Muscle layer of duodenum (tissue), 2 donors: ENCODE data around the gene NMUR1.

Experiments used
- H3K27ac ChIP-seq: one replicate; pipeline ENCODE4 v1.7.0; 2013; ENCODE audit warnings: mild to moderate bottlenecking, low read length
- H3K27me3 ChIP-seq: one replicate; pipeline ENCODE4 v1.7.0; 2013; ENCODE audit warnings: low read depth, mild to moderate bottlenecking, control low read depth, low read length
- H3K36me3 ChIP-seq, 2 donors: one replicate each; pipeline ENCODE4 v1.7.0; 2013; ENCODE audit warnings: low read length in 2 of 2, control low read depth in 1 of 2, mild to moderate bottlenecking in 1 of 2; ENCODE audit not compliant: insufficient read depth in 2 of 2, control insufficient read depth in 1 of 2
- H3K4me1 ChIP-seq, 2 donors: one replicate each; pipeline ENCODE4 v1.7.0; 2013; ENCODE audit warnings: low read length in 2 of 2, mild to moderate bottlenecking in 2 of 2, control low read depth in 1 of 2, moderate library complexity in 1 of 2; ENCODE audit not compliant: insufficient read depth in 2 of 2, control insufficient read depth in 1 of 2
- H3K4me3 ChIP-seq, 2 donors: one replicate each; pipeline ENCODE4 v1.7.0; 2013; ENCODE audit warnings: low read length in 2 of 2, low read depth in 1 of 2, mild to moderate bottlenecking in 1 of 2
- H3K9me3 ChIP-seq, 2 donors: one replicate each; pipeline ENCODE4 v1.7.0; 2013; ENCODE audit warnings: low read length in 2 of 2, control low read depth in 1 of 2, mild to moderate bottlenecking in 1 of 2; ENCODE audit not compliant: control insufficient read depth in 1 of 2
- donor health status: healthy.

NMUR1 gene

GRCh38 chr2:231476920-231477319 lies 53.3 kb downstream of the NMUR1 start:
- H3K4me3 ChIP-seq, result no peak overlapping the region
- no peaks in the 10 kb centered on the region for H3K36me3 ChIP-seq
- no peaks in the 10 kb centered on the region for H3K27me3 ChIP-seq
- H3K9me3 ChIP-seq, result no peaks in the 10 kb centered on the region
- no peaks in the 10 kb centered on the region for H3K4me1 ChIP-seq
- no peak overlapping the region for H3K27ac ChIP-seq

- H3K4me1 ChIP-seq, result no peaks in the 10 kb centered on the region
- no peaks in the 10 kb centered on the region for H3K36me3 ChIP-seq
- H3K27ac ChIP-seq, result no peak overlapping the region
- H3K4me3 ChIP-seq, result no peak overlapping the region
- no peaks in the 10 kb centered on the region for H3K27me3 ChIP-seq
- H3K9me3 ChIP-seq, result no peaks in the 10 kb centered on the region
These were observed 54.3 kb downstream of the NMUR1 start for GRCh38 chr2:231475965-231476364.
